Smooth muscle cell (in vitro differentiated cells): ENCODE results near the gene COG5. TPM values are rescaled to one million over a fixed set of nuclear protein-coding genes. Genes with fewer than 3 reads are reported as not detected.

ENCODE experiments used
- DNase-seq: peaks from one replicate; lab custom pipeline; 2025; ENCODE audit not compliant: unreplicated experiment; lab: John Stamatoyannopoulos, UW
- H2AFZ ChIP-seq: fragments of 200-600 bp; sonication (generic); 2 replicates; pipeline ENCODE4 v1.6.0; 2016; ENCODE audit warnings: antibody characterized with exemption, low read depth, mild to moderate bottlenecking
- H3F3A ChIP-seq: fragments of 200-600 bp; sonication (generic); 2 replicates; pipeline ENCODE4 v1.6.0; 2017; ENCODE audit warnings: antibody characterized with exemption, low read depth
- H3K27ac ChIP-seq: fragments of 200-600 bp; sonication (generic); 2 replicates; pipeline ENCODE4 v1.5.1; 2016; ENCODE audit warnings: low read depth, mild to moderate bottlenecking
- H3K27me3 ChIP-seq: fragments of 200-600 bp; sonication (generic); 2 replicates; pipeline ENCODE4 v1.6.1; 2016; ENCODE audit warnings: low read depth, mild to moderate bottlenecking
- H3K36me3 ChIP-seq: fragments of 200-600 bp; sonication (generic); 2 replicates; pipeline ENCODE4 v1.5.1; 2016; ENCODE audit warnings: low read depth
- H3K4me1 ChIP-seq: fragments of 200-600 bp; sonication (generic); 2 replicates; pipeline ENCODE4 v1.5.1; 2016; ENCODE audit warnings: low read depth
- H3K4me2 ChIP-seq: fragments of 200-600 bp; sonication (generic); 2 replicates; pipeline ENCODE4 v1.6.0; 2016; ENCODE audit warnings: mild to moderate bottlenecking
- H3K4me3 ChIP-seq: fragments of 200-600 bp; sonication (generic); 2 replicates; pipeline ENCODE4 v1.5.1; 2016; ENCODE audit warnings: mild to moderate bottlenecking
- H3K79me2 ChIP-seq: fragments of 200-600 bp; sonication (generic); 2 replicates; pipeline ENCODE4 v1.6.0; 2016; ENCODE audit warnings: low read depth, mild to moderate bottlenecking
- H3K9ac ChIP-seq: fragments of 200-600 bp; sonication (generic); 2 replicates; pipeline ENCODE4 v1.6.0; 2016; ENCODE audit warnings: low read depth
- H3K9me3 ChIP-seq: fragments of 200-600 bp; sonication (generic); replicated peaks from 2 replicates; pipeline ENCODE4 v1.5.1; 2016; ENCODE audit warnings: low read depth
- H4K20me1 ChIP-seq: fragments of 200-600 bp; sonication (generic); 2 replicates; pipeline ENCODE4 v1.6.0; 2016; ENCODE audit warnings: low read depth
- CTCF ChIP-seq: fragments of 200-600 bp; sonication (generic); IDR thresholded peaks from 2 replicates; pipeline ENCODE4 v1.5.1; 2017; ENCODE audit warnings: borderline replicate concordance, mild to moderate bottlenecking, antibody characterized with exemption; ENCODE audit not compliant: insufficient read depth, poor library complexity, severe bottlenecking
- WGBS: methylation state at CpG from one replicate; pipeline ENCODE4 v1.1.7; 2016; ENCODE audit warnings: low lambda C conversion rate; 5-methylcytosine and 5-hydroxymethylcytosine counted together
- polyA plus RNA-seq: library from polyadenylated mRNA; unstranded; fragments of >200 nt; fragmentation: Nextera tagmentation; extraction: Ambion mirVana; gene quantifications from 2 replicates; pipeline ENCODE4 v1.2.1, GENCODE V29; 2016
- total RNA-seq: library from RNA; depleted of rRNA; stranded (reverse); fragments of >200 nt; gene quantifications from 2 replicates; pipeline ENCODE4 v1.2.3, GENCODE V29; 2014

The COG5 gene
- total and polyA plus RNA-seq, 2 experiments from 2014 or later: 24.3 to 44.3 TPM

- Histone ChIP-seq H3K36me3 (no peaks in the 10 kb centered on the region), H3K27me3 (no peaks in the 10 kb centered on the region), H3F3A (no peaks in the 10 kb centered on the region), H3K79me2 (no peaks in the 10 kb centered on the region), H3K9me3 (no peaks in the 10 kb centered on the region), H3K27ac (no peak overlapping the region), H3K4me2 (no peak overlapping the region), H2AFZ (no peak overlapping the region), H4K20me1 (no peaks in the 10 kb centered on the region), H3K9ac (no peak overlapping the region), H3K4me3 (no peak overlapping the region), H3K4me1 (no peaks in the 10 kb centered on the region)
- no peak for DNase-seq
- no peak for TF ChIP-seq CTCF
- 70% methylated on average over 1 of the region's 1 CpG for WGBS
Measured at GRCh38 chr7:107291434-107291833, 272.3 kb downstream of the COG5 start.

GRCh38 chr7:107286751-107287621 is 276.7 kb downstream of the COG5 start:
- Histone ChIP-seq H3K9me3 (no peaks in the 10 kb centered on the region), H2AFZ (no peak overlapping the region), H4K20me1 (no peaks in the 10 kb centered on the region), H3K27ac (no peak overlapping the region), H3K9ac (no peak overlapping the region), H3K79me2 (no peaks in the 10 kb centered on the region), H3K27me3 (no peaks in the 10 kb centered on the region), H3F3A (no peaks in the 10 kb centered on the region), H3K36me3 (no peaks in the 10 kb centered on the region), H3K4me3 (no peak overlapping the region), H3K4me1 (no peaks in the 10 kb centered on the region), H3K4me2 (no peak overlapping the region)
- DNase-seq: no peak
- TF ChIP-seq CTCF: no peak
- WGBS: 88% methylated on average over 4 of the region's 4 CpGs

- Histone ChIP-seq H3K27me3 (no peaks in the 10 kb centered on the region), H3K4me1 (no peaks in the 10 kb centered on the region), H3K4me2 (no peak overlapping the region), H3K9me3 (no peaks in the 10 kb centered on the region), H4K20me1 (no peaks in the 10 kb centered on the region), H3F3A (no peaks in the 10 kb centered on the region), H3K9ac (no peak overlapping the region), H3K27ac (no peak overlapping the region), H3K4me3 (no peak overlapping the region), H2AFZ (no peak overlapping the region), H3K79me2 (no peaks in the 10 kb centered on the region), H3K36me3 (peaks cover under 1% of the 10 kb centered on the region)
- DNase-seq: no peak
- no peak for TF ChIP-seq CTCF
- 93% methylated on average over 4 of the region's 4 CpGs for WGBS
Measured at GRCh38 chr7:107284911-107285479, 278.7 kb downstream of the COG5 start.

- Histone ChIP-seq H3K27me3 (no peaks in the 10 kb centered on the region), H3K4me1 (no peaks in the 10 kb centered on the region), H4K20me1 (no peaks in the 10 kb centered on the region), H3K27ac (no peak overlapping the region), H3K36me3 (peaks cover 4% of the 10 kb centered on the region), H3F3A (no peaks in the 10 kb centered on the region), H2AFZ (no peak overlapping the region), H3K4me2 (no peak overlapping the region), H3K9me3 (no peaks in the 10 kb centered on the region), H3K79me2 (no peaks in the 10 kb centered on the region), H3K9ac (no peak overlapping the region), H3K4me3 (no peak overlapping the region)
- no peak for DNase-seq
- WGBS: 75% methylated on average over 2 of the region's 2 CpGs
- TF ChIP-seq CTCF: no peak
Measured at GRCh38 chr7:107277331-107277730, 286.4 kb downstream of the COG5 start.
